ENCODE data around the gene TNFAIP8. TPM values are rescaled to one million over a fixed set of nuclear protein-coding genes. Genes with fewer than 3 reads are reported as not detected.

TNFAIP8 gene
- total and polyA plus RNA-seq, 2 donors (not counting 1 experiment from before 2014, with no cell fraction given), result 36.7 to 37.7 TPM

DNA sequence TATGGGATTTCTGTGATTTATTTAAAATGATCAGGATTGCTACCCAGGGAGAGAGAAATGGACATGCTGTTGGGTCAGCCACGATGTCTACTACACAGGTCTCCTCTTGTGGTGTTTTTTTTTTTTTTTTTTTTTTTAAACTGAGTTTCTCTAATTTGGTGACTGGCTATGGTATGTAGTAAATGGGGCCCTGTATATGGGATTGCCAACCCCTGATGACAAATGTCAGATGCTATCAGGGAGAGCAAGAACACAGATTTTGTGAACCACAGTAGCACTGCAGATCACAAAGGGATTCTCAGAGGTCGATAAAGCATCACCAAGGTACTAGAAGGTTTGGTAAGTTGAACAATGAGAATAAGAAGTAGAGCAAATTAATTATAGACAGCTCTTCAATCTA, 16.5 kb upstream of the TNFAIP8 start:
- no peak overlapping the region for H3K4me3 ChIP-seq (replicated peaks in 1 of 4; ENCODE audit: control extremely low read depth in 1 of 4, insufficient read depth in 1 of 4, low read depth in 3 of 4, low read length in 4 of 4)
- no peak overlapping the region for H2AFZ ChIP-seq (ENCODE audit: low read length)
- no peaks in the 10 kb centered on the region for H3K36me3 ChIP-seq (ENCODE audit: control insufficient read depth, insufficient read depth, low read length)
- H3K4me1 ChIP-seq (ENCODE audit: control insufficient read depth, extremely low read depth, insufficient read depth, low read length), result peaks cover 2% of the 10 kb centered on the region
- no peaks in the 10 kb centered on the region for H3K79me2 ChIP-seq (ENCODE audit: control insufficient read depth, insufficient read depth, low read length)
- DNase-seq (ENCODE audit: low read depth in 2 of 2), result no peak
- H3K9me3 ChIP-seq (ENCODE audit: control insufficient read depth, insufficient read depth, low read depth, low read length), result no peaks in the 10 kb centered on the region
- TF ChIP-seq, protein P1, sequence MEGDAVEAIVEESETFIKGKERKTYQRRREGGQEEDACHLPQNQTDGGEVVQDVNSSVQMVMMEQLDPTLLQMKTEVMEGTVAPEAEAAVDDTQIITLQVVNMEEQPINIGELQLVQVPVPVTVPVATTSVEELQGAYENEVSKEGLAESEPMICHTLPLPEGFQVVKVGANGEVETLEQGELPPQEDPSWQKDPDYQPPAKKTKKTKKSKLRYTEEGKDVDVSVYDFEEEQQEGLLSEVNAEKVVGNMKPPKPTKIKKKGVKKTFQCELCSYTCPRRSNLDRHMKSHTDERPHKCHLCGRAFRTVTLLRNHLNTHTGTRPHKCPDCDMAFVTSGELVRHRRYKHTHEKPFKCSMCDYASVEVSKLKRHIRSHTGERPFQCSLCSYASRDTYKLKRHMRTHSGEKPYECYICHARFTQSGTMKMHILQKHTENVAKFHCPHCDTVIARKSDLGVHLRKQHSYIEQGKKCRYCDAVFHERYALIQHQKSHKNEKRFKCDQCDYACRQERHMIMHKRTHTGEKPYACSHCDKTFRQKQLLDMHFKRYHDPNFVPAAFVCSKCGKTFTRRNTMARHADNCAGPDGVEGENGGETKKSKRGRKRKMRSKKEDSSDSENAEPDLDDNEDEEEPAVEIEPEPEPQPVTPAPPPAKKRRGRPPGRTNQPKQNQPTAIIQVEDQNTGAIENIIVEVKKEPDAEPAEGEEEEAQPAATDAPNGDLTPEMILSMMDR (conservative IDR thresholded peaks at IDR 0.05 in 1 of 2, IDR thresholded peaks at IDR 0.05 in 1 of 2; ENCODE audit: low read depth in 1 of 2, low read length in 2 of 2), result no peak
- no peak for TF ChIP-seq EZH2 (IDR thresholded peaks at IDR 0.05; ENCODE audit: low read length, missing control alignments)
- no peaks in the 10 kb centered on the region for H4K20me1 ChIP-seq (ENCODE audit: control insufficient read depth, extremely low read depth, insufficient read depth, low read length)
- H3K4me2 ChIP-seq (ENCODE audit: extremely low read depth, insufficient read depth, low read length), result no peak overlapping the region
- H3K27me3 ChIP-seq (ENCODE audit: control insufficient read depth, insufficient read depth, low read length), result no peaks in the 10 kb centered on the region
- no peak overlapping the region for H3K27ac ChIP-seq (ENCODE audit: insufficient read depth, low read length)
- no peak overlapping the region for H3K9ac ChIP-seq (ENCODE audit: insufficient read depth, low read length)

DNA sequence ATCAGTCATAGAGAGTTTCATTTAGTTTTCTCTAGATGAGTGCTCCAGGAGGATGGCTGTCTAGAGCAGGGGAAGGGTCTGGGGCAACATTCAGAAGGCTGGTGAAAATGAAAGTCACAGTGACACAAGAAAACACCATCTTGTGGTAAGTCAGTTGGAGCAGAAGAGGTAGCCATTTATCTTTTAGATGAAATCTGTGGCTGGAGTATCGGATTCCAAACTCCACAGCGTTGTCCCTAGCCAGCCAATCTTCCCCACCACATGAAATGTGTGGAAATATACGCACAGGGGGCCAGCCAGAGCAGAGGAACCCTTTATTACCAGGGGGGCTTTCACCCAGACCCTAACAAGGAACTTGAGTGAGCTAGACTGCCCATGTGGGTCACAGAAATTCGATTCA, 15.9 kb upstream of the TNFAIP8 start:
- no peak overlapping the region for H3K9ac ChIP-seq (ENCODE audit: insufficient read depth, low read length)
- H2AFZ ChIP-seq (ENCODE audit: low read length), result no peak overlapping the region
- DNase-seq (ENCODE audit: low read depth in 2 of 2), result no peak
- H3K4me1 ChIP-seq (ENCODE audit: control insufficient read depth, extremely low read depth, insufficient read depth, low read length), result no peaks in the 10 kb centered on the region
- H3K27ac ChIP-seq (ENCODE audit: insufficient read depth, low read length), result no peak overlapping the region
- TF ChIP-seq EZH2 (IDR thresholded peaks at IDR 0.05; ENCODE audit: low read length, missing control alignments), result no peak
- TF ChIP-seq, protein P1 (conservative IDR thresholded peaks at IDR 0.05 in 1 of 2, IDR thresholded peaks at IDR 0.05 in 1 of 2; ENCODE audit: low read depth in 1 of 2, low read length in 2 of 2), result no peak
- no peaks in the 10 kb centered on the region for H3K79me2 ChIP-seq (ENCODE audit: control insufficient read depth, insufficient read depth, low read length)
- H3K9me3 ChIP-seq (ENCODE audit: control insufficient read depth, insufficient read depth, low read depth, low read length), result no peaks in the 10 kb centered on the region
- no peaks in the 10 kb centered on the region for H4K20me1 ChIP-seq (ENCODE audit: control insufficient read depth, extremely low read depth, insufficient read depth, low read length)
- no peaks in the 10 kb centered on the region for H3K27me3 ChIP-seq (ENCODE audit: control insufficient read depth, insufficient read depth, low read length)
- no peaks in the 10 kb centered on the region for H3K36me3 ChIP-seq (ENCODE audit: control insufficient read depth, insufficient read depth, low read length)
- H3K4me3 ChIP-seq (replicated peaks in 1 of 4; ENCODE audit: control extremely low read depth in 1 of 4, insufficient read depth in 1 of 4, low read depth in 3 of 4, low read length in 4 of 4), result no peak overlapping the region
- H3K4me2 ChIP-seq (ENCODE audit: extremely low read depth, insufficient read depth, low read length), result no peak overlapping the region

DNA sequence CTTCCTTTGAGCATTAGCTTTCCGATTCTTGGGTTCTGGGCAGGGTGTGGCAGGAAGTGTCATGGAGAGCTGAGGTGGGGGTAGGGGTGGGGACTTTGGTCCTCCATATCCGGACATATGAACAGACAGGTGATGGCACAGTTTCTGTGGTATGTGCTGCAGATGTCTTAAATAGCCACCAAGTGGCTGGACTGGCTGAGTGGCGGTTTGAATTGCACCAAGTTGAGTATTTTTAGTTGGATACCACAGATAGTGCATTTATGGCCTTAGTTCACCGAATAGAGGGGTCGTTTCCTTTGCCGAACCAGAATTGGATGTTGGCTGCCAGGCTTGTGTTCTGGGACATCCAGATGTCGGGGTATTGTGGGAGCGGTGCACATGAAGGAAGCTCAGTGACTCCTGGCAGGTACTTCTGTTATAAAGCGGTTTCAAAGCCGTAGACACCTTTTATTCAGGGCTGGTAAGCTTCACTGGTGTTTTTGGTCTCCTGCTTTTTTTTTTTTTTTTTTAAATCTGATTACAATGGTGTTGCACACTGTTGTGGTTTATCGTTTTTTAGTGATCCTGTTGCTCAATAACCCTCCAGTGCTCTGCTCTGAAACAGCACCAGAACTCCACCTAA, 15.1 kb upstream of the TNFAIP8 start:
- Histone ChIP-seq H3K27me3 (ENCODE audit: control insufficient read depth, insufficient read depth, low read length) (no peaks in the 10 kb centered on the region), H4K20me1 (ENCODE audit: control insufficient read depth, extremely low read depth, insufficient read depth, low read length) (no peaks in the 10 kb centered on the region), H3K4me3 (replicated peaks in 1 of 4; ENCODE audit: control extremely low read depth in 1 of 4, insufficient read depth in 1 of 4, low read depth in 3 of 4, low read length in 4 of 4) (no peak overlapping the region), H3K36me3 (ENCODE audit: control insufficient read depth, insufficient read depth, low read length) (no peaks in the 10 kb centered on the region), H3K79me2 (ENCODE audit: control insufficient read depth, insufficient read depth, low read length) (no peaks in the 10 kb centered on the region), H3K9me3 (ENCODE audit: control insufficient read depth, insufficient read depth, low read depth, low read length) (no peaks in the 10 kb centered on the region), H3K4me1 (ENCODE audit: control insufficient read depth, extremely low read depth, insufficient read depth, low read length) (no peaks in the 10 kb centered on the region), H3K27ac (ENCODE audit: insufficient read depth, low read length) (no peak overlapping the region), H2AFZ (ENCODE audit: low read length) (no peak overlapping the region), H3K4me2 (ENCODE audit: extremely low read depth, insufficient read depth, low read length) (no peak overlapping the region), H3K9ac (ENCODE audit: insufficient read depth, low read length) (no peak overlapping the region)
- no peak for DNase-seq (ENCODE audit: low read depth in 2 of 2)
- TF ChIP-seq, protein P1 (conservative IDR thresholded peaks at IDR 0.05 in 1 of 2, IDR thresholded peaks at IDR 0.05 in 1 of 2; ENCODE audit: low read depth in 1 of 2, low read length in 2 of 2), result no peak
